Stimulated activated CD4-positive, alpha-beta T cell treated with anti-CD3 and anti-CD28 coated beads, Interleukin-1b, Interleukin-23, amount 100 ng/mL, for 4 hours (primary cell): Measurements from ENCODE around the gene EFCAB8.
"Not testable (repeated sequence)": the region's sequence is repeated elsewhere in the genome, so short reads cannot be mapped to it uniquely, and the experiment has no call there.

Experiments
- DNase-seq, 2 donors: peaks; one replicate each; pipeline ENCODE4 v3.0.0-alpha.2; 2020; ENCODE audit warnings: low read depth in 2 of 2

Gene EFCAB8

DNA sequence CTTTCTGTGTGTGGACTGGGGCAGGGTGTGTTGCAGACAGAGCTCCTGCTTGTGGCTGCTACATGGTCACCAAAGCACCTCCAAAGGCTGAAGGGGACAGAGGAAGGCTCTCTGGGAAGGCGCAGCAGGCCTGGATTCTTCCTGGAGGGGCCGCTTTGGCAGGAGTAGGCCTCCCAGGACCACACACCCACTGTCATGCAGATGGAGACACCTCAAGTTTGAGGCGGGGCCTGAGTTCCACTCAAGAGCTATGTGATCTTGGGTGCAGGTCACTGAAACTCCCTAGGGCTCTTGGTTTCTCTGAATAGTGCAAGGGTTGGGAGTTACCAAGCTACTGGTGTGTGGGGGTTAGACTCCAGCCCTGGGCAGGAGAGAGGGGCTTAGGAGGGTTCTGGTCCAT is 27.9 kb downstream of the EFCAB8 start:
- no peak for DNase-seq

DNA sequence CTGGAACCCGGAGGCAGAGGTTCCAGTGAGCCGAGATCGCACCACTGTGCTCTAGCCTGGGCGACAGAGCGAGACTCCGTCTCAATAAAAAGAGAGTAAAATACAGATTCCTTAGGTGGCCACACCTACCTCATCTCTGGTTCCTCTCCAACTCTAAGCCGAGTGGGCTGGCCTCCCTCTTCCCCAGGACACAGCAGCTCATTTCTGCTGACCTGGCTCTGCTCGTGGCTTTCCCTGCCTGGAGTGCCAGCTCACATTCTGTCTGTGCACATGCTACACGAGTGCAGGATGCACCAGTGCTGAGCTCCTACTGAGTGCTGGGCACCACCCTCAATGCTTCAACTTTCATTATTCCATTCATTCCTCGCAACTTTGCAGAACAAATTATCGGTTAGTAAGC is 28.8 kb downstream of the EFCAB8 start:
- no peak for DNase-seq

DNA sequence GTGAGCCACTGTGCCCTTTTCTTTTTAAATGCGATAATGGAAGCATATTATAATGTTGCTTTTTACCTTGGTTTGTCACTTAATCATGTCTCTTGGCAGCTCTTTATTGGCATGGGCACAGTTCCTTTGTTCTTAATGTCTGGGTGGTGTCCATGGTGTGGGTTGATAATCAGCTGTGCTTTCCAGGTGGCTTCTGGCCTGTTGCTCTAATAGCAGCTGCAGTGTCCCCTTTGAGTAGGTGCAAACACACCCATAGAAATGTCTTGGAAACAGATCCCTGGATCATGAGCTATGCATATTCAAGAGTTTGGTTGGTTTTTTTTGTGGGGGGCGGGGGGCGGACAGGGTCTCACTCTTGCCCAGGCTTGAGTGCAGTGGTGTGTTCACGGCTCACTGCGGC is 29.9 kb downstream of the EFCAB8 start:
- DNase-seq, result no peak

DNA sequence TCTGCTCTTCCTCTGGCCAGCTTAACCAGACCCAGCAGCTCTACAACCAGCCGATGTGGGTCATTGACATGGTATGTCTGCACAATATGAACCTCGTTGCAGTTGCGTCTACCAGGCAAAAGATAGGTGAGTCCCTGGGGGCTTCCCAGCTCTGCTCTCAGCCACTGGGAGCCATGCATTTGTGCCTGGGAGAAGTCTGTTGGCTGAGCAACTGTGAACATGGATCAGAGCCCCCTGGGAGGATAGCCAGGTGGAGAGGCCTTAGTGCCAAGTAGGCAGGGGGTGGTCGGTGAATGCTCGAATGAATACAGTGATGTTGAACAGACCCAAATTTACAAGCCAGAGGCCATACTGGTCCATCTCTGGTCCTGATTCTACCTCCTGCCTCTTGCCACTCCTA is 30.6 kb downstream of the EFCAB8 start:
- DNase-seq, result no peak

DNA sequence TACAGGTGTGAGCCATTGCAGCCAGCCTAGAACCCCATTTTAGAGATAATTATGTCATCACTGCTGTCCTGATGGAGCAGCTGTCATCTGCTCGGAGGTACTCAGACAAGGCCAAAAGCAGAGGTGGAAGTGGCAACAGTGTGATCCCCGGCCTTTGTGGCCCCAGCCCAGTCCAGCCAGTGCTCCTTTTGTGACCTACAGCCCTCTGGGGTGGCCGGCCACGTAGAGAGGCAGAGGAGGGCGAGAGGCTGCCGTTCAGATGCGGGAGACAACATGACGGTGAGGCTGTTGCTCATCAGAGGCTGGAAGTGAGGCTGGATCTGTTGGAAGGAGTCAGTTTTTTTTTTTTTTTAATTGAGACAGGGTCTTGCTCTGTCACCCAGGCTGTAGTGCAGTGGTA is 32.8 kb downstream of the EFCAB8 start:
- no peak for DNase-seq

DNA sequence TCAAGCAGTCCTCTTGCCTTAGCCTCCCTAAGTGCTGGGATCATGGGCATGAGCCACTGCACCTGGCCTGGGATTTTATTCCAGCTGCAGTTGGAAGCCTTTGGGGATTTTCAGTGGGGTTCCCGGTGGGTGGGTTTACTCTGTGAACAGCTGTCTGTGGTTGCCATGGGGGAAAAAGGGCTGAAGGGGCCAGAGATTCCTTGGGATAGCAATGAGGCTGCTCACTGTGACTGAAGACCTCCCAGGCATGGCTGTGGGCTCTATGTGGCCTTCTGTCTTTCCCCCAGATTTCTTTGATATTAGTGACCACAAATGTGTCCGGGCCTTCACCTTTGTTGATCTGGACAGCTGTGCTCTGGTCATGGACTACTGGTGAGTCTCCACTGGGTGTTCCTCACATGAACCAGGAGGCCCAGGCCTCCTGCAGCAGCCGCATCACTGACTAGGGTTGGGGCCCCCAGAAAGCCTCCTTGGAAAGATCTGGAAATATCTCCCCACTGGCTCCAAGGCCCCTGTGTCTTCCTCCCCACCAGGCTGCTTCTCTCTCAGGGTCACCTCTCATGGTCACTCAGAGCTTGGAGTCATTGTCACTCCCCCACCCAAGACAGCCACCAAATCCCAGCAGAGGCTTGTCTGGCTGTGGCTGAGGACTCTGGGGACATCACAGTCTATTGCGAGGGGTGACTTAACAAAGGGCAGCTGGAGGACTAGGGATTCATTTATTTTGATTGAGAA is 33.4 kb downstream of the EFCAB8 start:
- no peak for DNase-seq

DNA sequence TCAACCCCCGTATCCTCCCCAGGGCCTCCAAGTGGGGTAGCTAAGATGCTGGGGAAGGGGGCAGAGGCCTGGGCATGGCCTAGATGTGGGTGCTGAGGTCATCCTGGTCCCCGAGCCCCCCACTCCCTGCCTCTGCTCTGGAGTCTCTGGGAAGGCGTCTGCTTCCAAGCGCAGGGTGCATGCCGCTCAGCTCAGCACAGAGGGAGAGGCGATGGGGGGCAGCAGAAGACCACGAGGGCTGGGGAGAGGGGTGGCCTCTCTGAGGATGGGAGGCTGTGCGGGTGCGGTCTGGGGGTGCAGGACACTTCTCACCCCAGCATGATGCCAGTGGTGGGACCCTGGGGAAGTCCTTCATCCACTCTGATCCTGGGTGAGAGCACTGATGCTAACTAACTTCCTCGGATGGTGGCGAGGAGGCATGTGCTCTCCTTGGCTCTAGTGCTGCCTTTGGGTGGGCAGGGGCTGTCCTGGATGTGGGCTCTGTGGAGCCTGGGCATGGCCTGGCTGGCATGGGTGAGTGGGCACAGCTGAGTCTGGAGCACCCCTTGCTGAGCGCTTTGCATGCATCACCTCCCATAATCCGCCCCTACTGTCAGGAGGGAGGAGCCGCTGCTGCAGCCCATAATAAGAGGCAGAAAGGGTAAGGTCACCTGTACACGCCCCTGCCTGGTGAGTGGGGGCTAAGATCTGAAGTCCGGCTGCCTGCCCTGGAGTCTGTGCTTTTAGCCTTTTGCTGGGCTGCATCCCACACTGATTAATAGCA is 34.7 kb downstream of the EFCAB8 start:
- DNase-seq, result no peak

DNA sequence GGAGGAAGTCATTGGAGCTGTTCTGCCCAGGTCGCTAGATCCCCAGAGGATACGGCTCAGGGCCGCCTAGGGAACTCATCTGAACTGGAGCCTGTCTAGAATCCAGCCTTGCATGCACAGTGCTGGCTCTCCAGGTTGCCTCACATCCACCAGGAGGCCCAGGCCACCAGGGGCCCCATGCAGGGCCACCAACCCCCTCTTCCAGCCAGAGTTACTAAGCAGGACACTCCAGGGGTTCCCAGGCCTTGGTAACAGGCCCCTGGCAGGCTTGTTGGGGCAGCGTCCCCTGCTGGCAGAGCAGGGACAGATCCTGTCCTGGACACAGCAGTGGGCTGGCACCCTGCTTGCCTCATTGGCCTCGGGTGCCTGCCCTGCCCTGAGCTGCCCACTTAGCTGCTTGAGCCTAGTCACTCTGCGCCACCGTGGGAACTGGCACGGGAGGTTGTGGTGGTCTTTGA is 35.3 kb downstream of the EFCAB8 start:
- DNase-seq, result no peak

DNA sequence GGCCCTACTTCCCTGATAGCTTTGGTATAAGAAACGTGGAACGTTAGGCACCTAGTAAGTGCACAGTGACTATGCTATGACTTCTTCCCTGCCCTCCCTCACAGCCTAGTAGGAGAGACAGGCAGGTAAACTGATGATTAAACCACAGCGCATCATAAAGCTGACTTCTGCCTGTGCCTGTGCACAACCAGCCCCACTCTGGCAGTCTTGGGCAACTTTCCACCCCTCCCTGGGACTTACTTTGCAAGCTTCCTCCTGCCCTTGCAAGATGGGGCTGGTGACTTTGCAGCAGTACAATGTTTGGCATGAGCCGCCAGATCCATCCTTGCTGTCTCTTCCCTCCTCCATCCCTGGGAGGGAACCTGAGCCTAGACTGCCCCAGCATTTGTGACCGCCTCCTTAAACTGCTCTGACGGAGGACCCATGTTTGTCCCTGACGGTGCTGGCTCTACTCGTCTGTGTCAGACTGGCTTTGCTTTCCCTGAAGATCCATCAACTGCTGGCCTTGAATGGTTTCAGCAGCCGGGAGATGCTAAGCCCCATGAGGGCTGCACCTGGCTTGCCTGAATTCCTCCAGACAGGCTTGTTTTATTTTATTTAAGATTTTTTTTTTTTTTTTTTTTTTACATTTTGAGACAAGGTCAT is 36.1 kb downstream of the EFCAB8 start:
- DNase-seq, result no peak

DNA sequence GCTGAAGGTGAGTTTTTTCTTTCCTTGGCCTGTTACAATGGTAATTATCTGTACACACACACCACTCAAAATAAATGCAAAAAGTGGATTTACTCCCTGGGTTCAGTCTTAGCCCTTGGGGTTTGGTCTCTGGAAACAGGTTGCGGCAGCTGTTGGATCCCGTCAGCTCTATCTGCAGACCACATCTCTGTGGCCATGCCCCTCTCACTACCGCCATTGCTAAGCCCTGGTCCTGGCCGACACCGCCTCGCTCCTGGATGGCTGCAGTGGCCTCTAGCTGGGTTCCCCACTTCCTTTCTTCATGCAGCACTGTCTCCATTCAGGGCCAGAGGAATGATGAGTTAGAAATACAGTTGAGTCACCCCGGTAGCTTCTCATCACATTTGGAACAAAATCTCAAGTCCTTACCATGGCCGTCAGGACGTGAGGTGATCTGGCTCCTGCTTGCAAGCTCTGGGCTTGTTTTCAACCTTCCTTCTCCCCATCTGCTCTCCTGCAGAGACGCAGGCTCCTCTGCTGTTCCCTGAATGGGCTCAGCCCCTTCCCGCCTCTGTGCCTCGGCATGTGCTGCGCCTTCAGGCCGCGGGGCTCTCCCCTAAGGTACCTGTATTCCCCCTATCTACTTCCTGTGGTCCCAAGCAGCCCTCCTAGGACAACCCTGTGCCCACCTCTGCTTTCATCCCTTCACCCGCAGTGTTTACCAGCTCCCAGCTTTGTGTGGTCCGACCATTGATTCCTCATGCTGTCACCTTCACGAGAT is 38.0 kb downstream of the EFCAB8 start:
- no peak for DNase-seq

- DNase-seq, result no peak
Measured at GRCh38 chr20:32898729-32899128, 40.0 kb downstream of the EFCAB8 start.

DNA sequence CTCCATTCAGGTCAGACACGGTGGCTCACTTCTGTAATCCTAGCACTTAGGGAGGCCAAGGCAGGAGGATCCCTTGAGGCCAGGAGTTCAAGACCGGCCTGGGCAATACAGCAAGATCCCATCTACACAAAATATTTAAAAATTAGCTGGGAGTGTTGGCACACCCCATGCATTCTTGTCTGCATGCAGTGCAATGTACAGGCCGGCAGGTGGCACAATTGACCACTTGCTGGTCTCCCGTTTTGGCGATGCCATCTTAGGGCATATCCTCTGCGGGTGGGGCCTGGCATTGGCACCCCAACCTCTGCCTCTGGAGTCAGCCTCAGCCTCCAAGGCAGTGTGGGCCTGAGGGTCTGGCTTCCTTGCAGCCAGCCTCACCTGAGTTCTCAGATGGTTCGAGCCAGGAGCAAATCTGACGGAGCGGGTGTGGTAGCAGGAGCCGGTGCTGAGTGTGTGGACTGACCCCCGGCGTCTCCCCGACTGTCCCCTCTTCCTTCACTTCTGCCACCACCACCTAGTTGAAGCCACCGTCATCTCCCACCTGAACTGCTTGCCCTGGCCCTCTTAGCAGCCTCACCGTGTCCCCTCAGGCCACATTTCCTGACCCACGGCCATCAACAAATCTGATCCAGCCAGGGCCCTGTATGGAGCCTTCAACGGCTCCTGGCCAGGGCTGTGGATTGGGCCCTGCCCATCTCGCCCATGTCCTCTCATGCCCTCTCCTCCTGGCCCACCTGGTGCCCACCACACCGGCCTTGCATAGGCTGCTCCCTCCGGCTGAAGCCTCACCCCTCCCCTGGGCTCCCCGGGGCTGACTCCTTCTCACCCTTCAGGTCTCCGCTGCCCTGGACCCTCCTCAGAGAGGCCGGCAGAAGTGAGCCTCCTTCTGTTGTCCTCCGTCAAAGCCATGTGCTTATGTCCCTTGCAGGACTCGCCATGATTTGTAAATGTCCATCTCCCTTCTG is 44.0 kb downstream of the EFCAB8 start:
- DNase-seq, result peak; percentile 59 to 63

GRCh38 chr20:32903666-32904175 is 45.0 kb downstream of the EFCAB8 start:
- no peak for DNase-seq

DNA sequence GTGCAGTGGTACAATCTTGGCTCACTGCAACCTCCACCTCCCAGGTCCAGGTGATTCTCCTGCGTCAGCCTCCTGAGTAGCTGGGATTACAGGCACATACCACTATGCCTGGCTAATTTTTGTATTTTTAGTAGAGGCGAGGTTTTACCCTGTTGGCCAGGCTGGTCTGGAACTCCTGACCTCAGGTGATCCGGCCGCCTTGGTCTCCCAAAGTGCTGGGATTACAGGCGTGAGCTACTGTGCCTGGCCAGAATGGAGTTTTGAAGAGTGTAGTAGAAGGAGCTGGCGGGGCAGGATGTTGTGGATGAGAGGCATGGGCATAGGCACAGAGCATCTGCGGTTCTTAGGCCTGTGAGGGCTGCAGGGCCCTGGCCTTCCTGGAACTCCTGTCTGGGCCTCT is 46.0 kb downstream of the EFCAB8 start:
- DNase-seq, result not testable (repeated sequence)

DNA sequence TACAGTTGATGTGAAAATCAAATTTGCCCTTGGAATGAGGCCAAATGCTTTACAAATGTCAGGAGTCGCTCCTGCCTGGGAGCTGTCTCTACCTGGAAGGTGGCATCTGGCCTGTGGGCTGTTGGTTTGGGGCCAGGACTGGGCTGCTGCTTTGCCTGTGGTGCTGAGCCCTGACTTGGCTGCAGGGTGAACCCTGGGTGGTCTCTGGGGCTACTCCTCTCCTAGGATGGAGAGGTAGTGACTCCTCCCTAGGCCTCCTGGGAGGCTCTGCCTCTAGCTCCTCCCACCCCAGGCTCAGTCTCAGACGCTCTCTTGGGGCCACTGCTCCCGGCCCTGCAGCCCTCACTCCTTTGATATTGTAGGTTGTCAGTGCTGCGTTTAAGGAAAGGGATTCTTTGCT is 47.5 kb downstream of the EFCAB8 start:
- DNase-seq, result no peak

GRCh38 chr20:32906871-32907495 is 48.3 kb downstream of the EFCAB8 start:
- no peak for DNase-seq

GRCh38 chr20:32907886-32908285 is 49.2 kb downstream of the EFCAB8 start:
- DNase-seq, result no peak

- peak in 1 of 2 donors; percentile 23 for DNase-seq
Measured at GRCh38 chr20:32908334-32909292, 49.9 kb downstream of the EFCAB8 start.

DNA sequence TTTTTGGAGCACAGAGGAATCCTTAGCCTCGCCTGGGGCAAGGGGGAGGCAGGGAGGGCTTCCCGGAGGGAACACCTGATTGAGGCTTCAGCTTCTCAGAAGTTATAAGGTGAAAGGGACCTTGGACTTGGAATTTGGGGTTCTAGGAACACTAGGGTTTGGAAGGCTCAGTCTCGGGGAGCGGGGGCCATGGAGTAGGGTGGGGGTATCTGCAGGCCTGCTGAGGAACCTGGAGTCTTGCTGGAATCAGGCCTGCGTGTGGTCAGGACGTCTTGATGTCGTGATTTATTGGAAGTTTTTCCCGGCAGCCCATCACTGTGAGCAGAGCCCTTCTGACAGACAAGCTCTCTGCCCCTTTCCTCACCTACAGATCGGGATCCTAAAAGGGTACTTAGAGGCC is 50.7 kb downstream of the EFCAB8 start:
- no peak for DNase-seq
